ENCODE measurements around the gene MYOF.

The MYOF gene

GRCh38 chr10:93482145-93482834, at the start of gene MYOF:
Gene MYOF, minus strand, starts transcription at chr10:93482334. Its CDS starts 140 bp downstream, at chr10:93482194.
- Histone ChIP-seq H3K4me1 (ENCODE audit: control insufficient read depth, insufficient read depth, low read length) (peaks cover 6% of the 10 kb centered on the region), H3K27me3 (ENCODE audit: control insufficient read depth, insufficient read depth, low read length) (no peaks in the 10 kb centered on the region), H3K4me3 (ENCODE audit: low read length) (peak within 1 kb of the TSS; percentile 86), H3K9ac (ENCODE audit: low read length) (peak within 1 kb of the TSS; percentile 75), H3K27ac (ENCODE audit: low read depth, low read length) (peak within 1 kb of the TSS; percentile 97), H3K36me3 (ENCODE audit: control insufficient read depth, insufficient read depth, low read length) (no peaks in the 10 kb centered on the region)

GRCh38 chr10:93518531-93518930, 36.4 kb upstream of the MYOF start:
- no peak overlapping the region for H3K4me3 ChIP-seq (ENCODE audit: low read length)
- H3K27me3 ChIP-seq (ENCODE audit: control insufficient read depth, insufficient read depth, low read length) = no peaks in the 10 kb centered on the region
- no peaks in the 10 kb centered on the region for H3K36me3 ChIP-seq (ENCODE audit: control insufficient read depth, insufficient read depth, low read length)
- H3K9ac ChIP-seq (ENCODE audit: low read length) = no peak overlapping the region
- no peaks in the 10 kb centered on the region for H3K4me1 ChIP-seq (ENCODE audit: control insufficient read depth, insufficient read depth, low read length)
- H3K27ac ChIP-seq (ENCODE audit: low read depth, low read length) = no peak overlapping the region

- Histone ChIP-seq H3K36me3 (ENCODE audit: control insufficient read depth, insufficient read depth, low read length) (no peaks in the 10 kb centered on the region), H3K27ac (ENCODE audit: low read depth, low read length) (no peak overlapping the region), H3K9ac (ENCODE audit: low read length) (no peak overlapping the region), H3K4me1 (ENCODE audit: control insufficient read depth, insufficient read depth, low read length) (no peaks in the 10 kb centered on the region), H3K27me3 (ENCODE audit: control insufficient read depth, insufficient read depth, low read length) (no peaks in the 10 kb centered on the region), H3K4me3 (ENCODE audit: low read length) (no peak overlapping the region)
Observed at GRCh38 chr10:93516006-93516380, 33.9 kb upstream of the MYOF start.

- no peaks in the 10 kb centered on the region for H3K27me3 ChIP-seq (ENCODE audit: control insufficient read depth, insufficient read depth, low read length)
- H3K9ac ChIP-seq (ENCODE audit: low read length) = no peak overlapping the region
- H3K4me1 ChIP-seq (ENCODE audit: control insufficient read depth, insufficient read depth, low read length) = no peaks in the 10 kb centered on the region
- H3K4me3 ChIP-seq (ENCODE audit: low read length) = no peak overlapping the region
- no peak overlapping the region for H3K27ac ChIP-seq (ENCODE audit: low read depth, low read length)
- H3K36me3 ChIP-seq (ENCODE audit: control insufficient read depth, insufficient read depth, low read length) = no peaks in the 10 kb centered on the region
Observed at GRCh38 chr10:93515071-93516005, 33.2 kb upstream of the MYOF start.

GRCh38 chr10:93514521-93514920, 32.4 kb upstream of the MYOF start:
- no peak overlapping the region for H3K4me3 ChIP-seq (ENCODE audit: low read length)
- no peak overlapping the region for H3K27ac ChIP-seq (ENCODE audit: low read depth, low read length)
- H3K9ac ChIP-seq (ENCODE audit: low read length) = no peak overlapping the region
- H3K36me3 ChIP-seq (ENCODE audit: control insufficient read depth, insufficient read depth, low read length) = no peaks in the 10 kb centered on the region
- no peaks in the 10 kb centered on the region for H3K4me1 ChIP-seq (ENCODE audit: control insufficient read depth, insufficient read depth, low read length)
- H3K27me3 ChIP-seq (ENCODE audit: control insufficient read depth, insufficient read depth, low read length) = no peaks in the 10 kb centered on the region

GRCh38 chr10:93513091-93513490, 31.0 kb upstream of the MYOF start:
- Histone ChIP-seq H3K27ac (ENCODE audit: low read depth, low read length) (no peak overlapping the region), H3K4me3 (ENCODE audit: low read length) (no peak overlapping the region), H3K36me3 (ENCODE audit: control insufficient read depth, insufficient read depth, low read length) (no peaks in the 10 kb centered on the region), H3K4me1 (ENCODE audit: control insufficient read depth, insufficient read depth, low read length) (no peaks in the 10 kb centered on the region), H3K27me3 (ENCODE audit: control insufficient read depth, insufficient read depth, low read length) (no peaks in the 10 kb centered on the region), H3K9ac (ENCODE audit: low read length) (no peak overlapping the region)

- Histone ChIP-seq H3K9ac (ENCODE audit: low read length) (no peak overlapping the region), H3K4me3 (ENCODE audit: low read length) (no peak overlapping the region), H3K4me1 (ENCODE audit: control insufficient read depth, insufficient read depth, low read length) (no peaks in the 10 kb centered on the region), H3K36me3 (ENCODE audit: control insufficient read depth, insufficient read depth, low read length) (no peaks in the 10 kb centered on the region), H3K27ac (ENCODE audit: low read depth, low read length) (no peak overlapping the region), H3K27me3 (ENCODE audit: control insufficient read depth, insufficient read depth, low read length) (no peaks in the 10 kb centered on the region)
Observed at GRCh38 chr10:93512565-93512964, 30.4 kb upstream of the MYOF start.

GRCh38 chr10:93509816-93510215, 27.7 kb upstream of the MYOF start:
- Histone ChIP-seq H3K9ac (ENCODE audit: low read length) (no peak overlapping the region), H3K4me1 (ENCODE audit: control insufficient read depth, insufficient read depth, low read length) (no peaks in the 10 kb centered on the region), H3K27ac (ENCODE audit: low read depth, low read length) (no peak overlapping the region), H3K4me3 (ENCODE audit: low read length) (no peak overlapping the region), H3K27me3 (ENCODE audit: control insufficient read depth, insufficient read depth, low read length) (no peaks in the 10 kb centered on the region), H3K36me3 (ENCODE audit: control insufficient read depth, insufficient read depth, low read length) (no peaks in the 10 kb centered on the region)

- Histone ChIP-seq H3K4me1 (ENCODE audit: control insufficient read depth, insufficient read depth, low read length) (no peaks in the 10 kb centered on the region), H3K36me3 (ENCODE audit: control insufficient read depth, insufficient read depth, low read length) (no peaks in the 10 kb centered on the region), H3K4me3 (ENCODE audit: low read length) (no peak overlapping the region), H3K27ac (ENCODE audit: low read depth, low read length) (no peak overlapping the region), H3K9ac (ENCODE audit: low read length) (no peak overlapping the region), H3K27me3 (ENCODE audit: control insufficient read depth, insufficient read depth, low read length) (no peaks in the 10 kb centered on the region)
Observed at GRCh38 chr10:93505075-93505474, 22.9 kb upstream of the MYOF start.

GRCh38 chr10:93503075-93503474, 20.9 kb upstream of the MYOF start:
- Histone ChIP-seq H3K27ac (ENCODE audit: low read depth, low read length) (no peak overlapping the region), H3K9ac (ENCODE audit: low read length) (no peak overlapping the region), H3K4me3 (ENCODE audit: low read length) (no peak overlapping the region), H3K27me3 (ENCODE audit: control insufficient read depth, insufficient read depth, low read length) (no peaks in the 10 kb centered on the region), H3K4me1 (ENCODE audit: control insufficient read depth, insufficient read depth, low read length) (no peaks in the 10 kb centered on the region), H3K36me3 (ENCODE audit: control insufficient read depth, insufficient read depth, low read length) (no peaks in the 10 kb centered on the region)

GRCh38 chr10:93501650-93502049, 19.5 kb upstream of the MYOF start:
- Histone ChIP-seq H3K27me3 (ENCODE audit: control insufficient read depth, insufficient read depth, low read length) (no peaks in the 10 kb centered on the region), H3K9ac (ENCODE audit: low read length) (no peak overlapping the region), H3K36me3 (ENCODE audit: control insufficient read depth, insufficient read depth, low read length) (no peaks in the 10 kb centered on the region), H3K4me1 (ENCODE audit: control insufficient read depth, insufficient read depth, low read length) (peaks cover 1% of the 10 kb centered on the region), H3K27ac (ENCODE audit: low read depth, low read length) (no peak overlapping the region), H3K4me3 (ENCODE audit: low read length) (no peak overlapping the region)

GRCh38 chr10:93498166-93498565, 16.0 kb upstream of the MYOF start:
- Histone ChIP-seq H3K4me1 (ENCODE audit: control insufficient read depth, insufficient read depth, low read length) (peaks cover 2% of the 10 kb centered on the region), H3K36me3 (ENCODE audit: control insufficient read depth, insufficient read depth, low read length) (no peaks in the 10 kb centered on the region), H3K27me3 (ENCODE audit: control insufficient read depth, insufficient read depth, low read length) (no peaks in the 10 kb centered on the region), H3K9ac (ENCODE audit: low read length) (no peak overlapping the region), H3K27ac (ENCODE audit: low read depth, low read length) (no peak overlapping the region), H3K4me3 (ENCODE audit: low read length) (no peak overlapping the region)

Measured in rectal smooth muscle tissue (tissue), 1 donor.